Left ventricle myocardium inferior (tissue), 1 donor: ENCODE data around the gene GH1. TPM values are rescaled to one million over a fixed set of nuclear protein-coding genes. Genes with fewer than 3 reads are reported as not detected.
"Not testable (repeated sequence)": the region's sequence is repeated elsewhere in the genome, so short reads cannot be mapped to it uniquely, and the experiment has no call there.

Experiments used
- DNase-seq: peaks from one replicate; pipeline ENCODE4 v3.0.0-alpha.2; 2020
- H3K27ac ChIP-seq: fragments of 200-600 bp; replicated peaks from 2 replicates; pipeline ENCODE4 v1.8.0; 2021
- H3K27me3 ChIP-seq: fragments of 200-600 bp; 2 replicates; pipeline ENCODE4 v1.8.0; 2021; ENCODE audit warnings: low read depth
- H3K36me3 ChIP-seq: fragments of 200-600 bp; 2 replicates; pipeline ENCODE4 v1.8.0; 2021
- H3K4me1 ChIP-seq: fragments of 200-600 bp; 2 replicates; pipeline ENCODE4 v1.8.0; 2021
- H3K4me3 ChIP-seq: fragments of 200-600 bp; 2 replicates; pipeline ENCODE4 v1.8.0; 2021; ENCODE audit warnings: mild to moderate bottlenecking, moderate library complexity
- H3K9me3 ChIP-seq: fragments of 200-600 bp; replicated peaks from 2 replicates; pipeline ENCODE4 v1.8.0; 2021
- CTCF ChIP-seq: fragments of 200-600 bp; IDR thresholded peaks from 2 replicates; pipeline ENCODE4 v1.8.0; 2021; ENCODE audit warnings: antibody characterized with exemption, mild to moderate bottlenecking, borderline replicate concordance
- intact Hi-C: fragments of 100-400 bp; cut with micrococcal nuclease; formaldehyde crosslinking; loops from one replicate; pipeline ENCODE4 v1.11.0; 2022
- long read RNA-seq: library from polyadenylated mRNA; unstranded; transcript quantifications from one replicate; pipeline ENCODE4 v2.0.0, GENCODE V29; 2021
- total RNA-seq: library from RNA; stranded (reverse); fragmentation: NEBNext Ultra II Directional; extraction: Animal tissue kit (Norgen Biotek cat#: 25700); gene quantifications from one replicate; pipeline ENCODE4 v1.2.1, GENCODE V29; 2021
- donor health status: DM: no; HTN: yes; CAD: no; lungs with severe emphysema.

Gene GH1
- total RNA-seq, result not detected
- long read RNA-seq, result 0 reads

- not testable (repeated sequence) for H3K36me3 ChIP-seq, H3K27ac ChIP-seq, H3K9me3 ChIP-seq, DNase-seq, H3K4me3 ChIP-seq, H3K4me1 ChIP-seq
- intact Hi-C loops, result loop anchor here (10.0 kb wide), 1 partner anchor 106 kb away; the partner anchor contains the start of gene ICAM2
- peaks cover 18% of the 10 kb centered on the region for H3K27me3 ChIP-seq
These were observed at the start of gene GH1 for GRCh38 chr17:63918789-63919305. Gene GH1, minus strand, starts transcription at chr17:63918839. Its CDS starts 63 bp downstream, at chr17:63918776.

GRCh38 chr17:63967953-63968352, 49.3 kb upstream of the GH1 start:
- Histone ChIP-seq H3K36me3 (no peaks in the 10 kb centered on the region), H3K4me1 (peaks cover 24% of the 10 kb centered on the region), H3K9me3 (no peaks in the 10 kb centered on the region), H3K27me3 (no peaks in the 10 kb centered on the region), H3K4me3 (no peak overlapping the region), H3K27ac (no peak overlapping the region)
- no peak for TF ChIP-seq CTCF
- intact Hi-C loops, result no loop called here
- no peak for DNase-seq

- Histone ChIP-seq H3K4me3 (no peak overlapping the region), H3K27me3 (no peaks in the 10 kb centered on the region), H3K27ac (no peak overlapping the region), H3K36me3 (no peaks in the 10 kb centered on the region), H3K9me3 (no peaks in the 10 kb centered on the region), H3K4me1 (peaks cover 36% of the 10 kb centered on the region)
- TF ChIP-seq CTCF, result no peak
- DNase-seq, result no peak
- intact Hi-C loops, result no loop called here
These were observed 48.1 kb upstream of the GH1 start for GRCh38 chr17:63966646-63967264.

GRCh38 chr17:63963123-63963522, 44.5 kb upstream of the GH1 start:
- Histone ChIP-seq H3K4me1 (peaks cover 51% of the 10 kb centered on the region), H3K27me3 (no peaks in the 10 kb centered on the region), H3K36me3 (no peaks in the 10 kb centered on the region), H3K27ac (peak overlapping the region; percentile 91), H3K4me3 (no peak overlapping the region), H3K9me3 (no peaks in the 10 kb centered on the region)
- no peak for TF ChIP-seq CTCF
- DNase-seq, result peak; percentile 41
- intact Hi-C loops, result no loop called here

- peaks cover 51% of the 10 kb centered on the region for H3K4me1 ChIP-seq
- no peak overlapping the region for H3K4me3 ChIP-seq
- no peaks in the 10 kb centered on the region for H3K36me3 ChIP-seq
- TF ChIP-seq CTCF, result no peak
- H3K27ac ChIP-seq, result peak overlapping the region; percentile 91
- no peak for DNase-seq
- intact Hi-C loops, result no loop called here
- H3K9me3 ChIP-seq, result no peaks in the 10 kb centered on the region
- H3K27me3 ChIP-seq, result no peaks in the 10 kb centered on the region
These were observed 43.7 kb upstream of the GH1 start for GRCh38 chr17:63962298-63962744.
